A549 (cell line): ENCODE measurements around the gene NECTIN4. TPM values are rescaled to one million over a fixed set of nuclear protein-coding genes. Genes with fewer than 3 reads are reported as not detected.
"Not testable (repeated sequence)": the region's sequence is repeated elsewhere in the genome, so short reads cannot be mapped to it uniquely, and the experiment has no call there.

Experiments
- ATAC-seq, 2 experiments: fragments of 200-7000 bp in 1 of 2; fragments of >200 bp in 1 of 2; cut with Nextera tagmentation in 1 of 2; cut with Tn5 transposase in 1 of 2; 3 replicates each; pipeline versions ENCODE4 v1.8.0 to v1.9.1; 2018 to 2020; ENCODE audit warnings: mild to moderate bottlenecking in 1 of 2, moderate library complexity in 1 of 2
- CTCF ChIA-PET: fragments of 300-600 bp; sonication (Branson Sonifier 250); formaldehyde crosslinking; extraction: SDS; loops from one replicate; lab custom pipeline; 2021; ENCODE audit warnings: antibody characterized with exemption, inconsistent platforms; lab: Yijun Ruan, JAX
- POLR2A ChIA-PET: fragments of 350-600 bp; formaldehyde crosslinking; extraction: SDS; loops from one replicate; lab custom pipeline; 2021; ENCODE audit warnings: antibody characterized with exemption, inconsistent platforms; lab: Yijun Ruan, JAX
- DNase-seq, 2 experiments: peaks; one replicate each; pipeline versions ENCODE4 v3.0.0 to v3.0.0-alpha.2; 2011 to 2016; ENCODE audit warnings: low read depth in 1 of 2, low spot score in 1 of 2
- FAIRE-seq: peaks from 2 replicates; lab custom pipeline; 2011; peaks lifted over from hg19 to GRCh38; lab: Jason Lieb, UNC
- H3K27ac ChIP-seq, 2 experiments: fragments of >200 bp; sonication (Bioruptor Twin); formaldehyde crosslinking; 3 replicates each; pipeline ENCODE4 v1.5.1; 2016 to 2017
- H3K4me1 ChIP-seq: fragments of >200 bp; sonication (Bioruptor Twin); formaldehyde crosslinking; 3 replicates; pipeline ENCODE4 v1.6.1; 2016
- H3K4me2 ChIP-seq: fragments of >200 bp; sonication (Bioruptor Twin); formaldehyde crosslinking; 3 replicates; pipeline ENCODE4 v1.6.1; 2016
- H3K4me3 ChIP-seq: fragments of >200 bp; sonication (Bioruptor Twin); formaldehyde crosslinking; 3 replicates; pipeline ENCODE4 v1.5.1; 2016
- H3K9me3 ChIP-seq: fragments of >200 bp; sonication (Bioruptor Twin); formaldehyde crosslinking; 3 replicates; pipeline ENCODE4 v1.6.1; 2016
- CBX2 ChIP-seq: fragments of 200-600 bp; sonication (generic); IDR thresholded peaks from 2 replicates; pipeline ENCODE4 v1.6.1; 2016; ENCODE audit warnings: low read depth, mild to moderate bottlenecking, borderline replicate concordance
- CHD2 ChIP-seq: fragments of 150-350 bp; IDR thresholded peaks from 2 replicates; pipeline ENCODE4 v1.6.1; 2014; ENCODE audit warnings: low read length; ENCODE audit not compliant: partially characterized antibody
- E2F6 ChIP-seq: IDR thresholded peaks from 2 replicates; pipeline ENCODE4 v1.6.1; 2012; ENCODE audit warnings: low read depth, borderline replicate concordance
- EHMT2 ChIP-seq: fragments of 200-600 bp; sonication (generic); IDR thresholded peaks from 2 replicates; pipeline ENCODE4 v1.6.1; 2016; ENCODE audit warnings: antibody characterized with exemption, low read depth, mild to moderate bottlenecking, moderate library complexity
- ESRRA ChIP-seq: fragments of 150-350 bp; IDR thresholded peaks from 2 replicates; pipeline ENCODE4 v1.6.1; 2014; ENCODE audit warnings: mild to moderate bottlenecking, low read length, borderline replicate concordance
- FOSB ChIP-seq: fragments of 250-450 bp; sonication (Bioruptor Pico); IDR thresholded peaks from 2 replicates; pipeline ENCODE4 v1.5.0; 2020; ENCODE audit warnings: mild to moderate bottlenecking, moderate library complexity
- FOXS1 ChIP-seq: fragments of 250-450 bp; sonication (Bioruptor Pico); IDR thresholded peaks from 2 replicates; pipeline ENCODE4 v1.5.0; 2020; ENCODE audit warnings: mild to moderate bottlenecking, moderate library complexity
- GATA3 ChIP-seq: IDR thresholded peaks from 2 replicates; pipeline ENCODE4 v1.6.1; 2012; ENCODE audit warnings: borderline replicate concordance
- HDAC2 ChIP-seq: fragments of 200-600 bp; sonication (generic); IDR thresholded peaks from 2 replicates; pipeline ENCODE4 v1.6.1; 2016
- HES2 ChIP-seq: fragments of >200 bp; sonication (Bioruptor Twin); formaldehyde crosslinking; IDR thresholded peaks from 2 replicates; pipeline ENCODE4 v1.6.1; 2016
- HEYL ChIP-seq: fragments of 250-450 bp; sonication (Bioruptor Pico); IDR thresholded peaks from 2 replicates; pipeline ENCODE4 v1.8.0; 2021; ENCODE audit warnings: mild to moderate bottlenecking, moderate library complexity
- HMGXB4 ChIP-seq: fragments of 250-450 bp; sonication (Bioruptor Pico); IDR thresholded peaks from 2 replicates; pipeline ENCODE4 v1.5.0; 2021; ENCODE audit warnings: mild to moderate bottlenecking, moderate library complexity, borderline replicate concordance
- KDM1A ChIP-seq: fragments of 200-600 bp; sonication (generic); IDR thresholded peaks from 2 replicates; pipeline ENCODE4 v1.6.1; 2016; ENCODE audit warnings: low read depth, mild to moderate bottlenecking
- MAFK ChIP-seq: fragments of 450-650 bp; IDR thresholded peaks from 2 replicates; pipeline ENCODE4 v1.6.1; 2014; ENCODE audit not compliant: partially characterized antibody
- MAZ ChIP-seq: fragments of 150-350 bp; IDR thresholded peaks from 2 replicates; pipeline ENCODE4 v1.6.1; 2014; ENCODE audit warnings: antibody characterized with exemption, low read depth, low read length, borderline replicate concordance
- NFE2L2 ChIP-seq: fragments of 150-350 bp; conservative IDR thresholded peaks from 2 replicates; pipeline ENCODE4 v1.6.1; 2014; ENCODE audit warnings: low read length
- NPAS2 ChIP-seq: fragments of 250-450 bp; sonication (Bioruptor Pico); IDR thresholded peaks from 2 replicates; pipeline ENCODE4 v1.8.0; 2022; ENCODE audit warnings: mild to moderate bottlenecking, moderate library complexity, borderline replicate concordance
- PHF8 ChIP-seq: fragments of 200-600 bp; sonication (generic); IDR thresholded peaks from 2 replicates; pipeline ENCODE4 v1.6.1; 2016; ENCODE audit warnings: low read depth, mild to moderate bottlenecking, antibody characterized with exemption, moderate library complexity, borderline replicate concordance
- POLR2A ChIP-seq: IDR thresholded peaks from 2 replicates; pipeline ENCODE4 v1.6.1; 2012; ENCODE audit warnings: mild to moderate bottlenecking, low read length
- POLR2AphosphoS2 ChIP-seq: conservative IDR thresholded peaks from 2 replicates; pipeline ENCODE4 v1.6.1; 2012; ENCODE audit warnings: low read length, improper control_type of control experiment, inconsistent platforms
- REST ChIP-seq: fragments of 200-600 bp; sonication (generic); IDR thresholded peaks from 2 replicates; pipeline ENCODE4 v1.6.1; 2016; ENCODE audit warnings: antibody characterized with exemption, mild to moderate bottlenecking, moderate library complexity
- RNF2 ChIP-seq: fragments of 200-600 bp; sonication (generic); IDR thresholded peaks from 2 replicates; pipeline ENCODE4 v1.6.1; 2016; ENCODE audit warnings: low read depth, mild to moderate bottlenecking, antibody characterized with exemption, moderate library complexity, borderline replicate concordance
- SMC3 ChIP-seq: fragments of >200 bp; sonication (Bioruptor Twin); formaldehyde crosslinking; IDR thresholded peaks from 3 replicates; pipeline ENCODE4 v1.6.1; 2018; ENCODE audit warnings: inconsistent platforms
- SREBF2 ChIP-seq: fragments of 450-650 bp; IDR thresholded peaks from 2 replicates; pipeline ENCODE4 v1.6.1; 2014; ENCODE audit warnings: mild to moderate bottlenecking, moderate library complexity
- TFCP2L1 ChIP-seq: fragments of 250-450 bp; sonication (Bioruptor Pico); IDR thresholded peaks from 2 replicates; pipeline ENCODE4 v1.5.0; 2021; ENCODE audit warnings: mild to moderate bottlenecking
- TP53 ChIP-seq: fragments of 250-450 bp; sonication (Bioruptor Pico); IDR thresholded peaks from 2 replicates; pipeline ENCODE4 v1.5.0; 2021; ENCODE audit warnings: mild to moderate bottlenecking, moderate library complexity
- WGBS: methylation state at CpG from one replicate; pipeline ENCODE4 v1.1.6; 2017; ENCODE audit errors: missing lambda C conversion rate; 5-methylcytosine and 5-hydroxymethylcytosine counted together
- polyA plus RNA-seq, 4 experiments: library from polyadenylated mRNA; depleted of rRNA in 3 of 4; stranded (reverse); fragments of >200 nt; fragmentation: RNase III in 1 of 4; extraction: RNeasy Plus Mini Kit Qiagen cat#74134 plus additional on column Dnase treatment in 1 of 4; gene quantifications; 2 replicates in 3 of 4; 3 replicates in 1 of 4; pipeline ENCODE4 v1.2.3, GENCODE V29; 2011 to 2017
- TF ChIP-seq, protein P1 (sequence below): IDR thresholded peaks from 2 replicates; pipeline ENCODE4 v1.6.1; 2012

NECTIN4 gene
- polyA plus RNA-seq, 2 of the 4 experiments (the other 2 are of a cell fraction), result 1.5 to 4.3 TPM

- TF ChIP-seq RNF2 (no peak), HES2 (no peak), POLR2AphosphoS2 (0 out of 2 replicates have a peak, but pooled peaks have one; percentile 78), FOSB (CRISPR knock-in tag) (no peak), NFE2L2 (no peak), E2F6 (0 out of 2 replicates have a peak, but pooled peaks have one; percentile 31)
- TF ChIP-seq, protein P1, sequence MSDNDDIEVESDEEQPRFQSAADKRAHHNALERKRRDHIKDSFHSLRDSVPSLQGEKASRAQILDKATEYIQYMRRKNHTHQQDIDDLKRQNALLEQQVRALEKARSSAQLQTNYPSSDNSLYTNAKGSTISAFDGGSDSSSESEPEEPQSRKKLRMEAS, result peak; percentile 81
- TF ChIP-seq, all 56 proteins: peak for 11
Measured at GRCh38 chr1:161117759-161118581, 28.6 kb upstream of the NECTIN4 start, which contains the start of the genes NIT1 and PFDN2 (continued).

DNA sequence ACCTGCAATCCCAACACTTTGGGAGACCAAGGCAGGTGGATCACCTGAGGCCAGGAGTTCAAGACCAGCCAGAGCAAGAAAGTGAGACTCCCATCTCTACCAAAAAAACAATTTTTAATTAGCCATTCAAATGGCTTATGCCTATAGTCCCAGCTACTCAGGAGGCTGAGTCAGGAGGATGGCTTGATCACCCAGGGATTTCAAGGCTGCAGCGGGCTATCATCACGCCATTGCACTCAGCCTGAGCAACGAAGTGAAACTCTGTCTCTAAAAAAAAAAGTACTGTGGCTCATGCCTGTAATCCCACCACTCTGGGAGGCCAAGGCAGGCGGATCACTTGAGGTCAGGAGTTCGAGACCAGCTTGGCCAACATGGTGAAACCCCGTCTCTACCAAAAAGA is 26.6 kb upstream of the NECTIN4 start:
- H3K4me2 ChIP-seq, result peak overlapping the region; percentile 70
- not testable (repeated sequence) for DNase-seq, H3K4me3 ChIP-seq, ATAC-seq, H3K9me3 ChIP-seq, FAIRE-seq
- WGBS, result 86% methylated on average over 5 of the region's 6 CpGs
- POLR2A ChIA-PET, result interaction anchor here (0.8 kb wide), 1 partner anchor 50 kb away, joined by 3 read pairs; the partner anchor contains the start of gene PPOX
- peaks cover 59% of the 10 kb centered on the region for H3K4me1 ChIP-seq
- CTCF ChIA-PET, result interaction anchor here (0.6 to 6.1 kb wide), 3 partner anchors 10 to 43 kb away, joined by 3 to 40 read pairs (median 5); partner anchors contain the start of genes KLHDC9 and USP21
- H3K27ac ChIP-seq, result peak overlapping the region; percentile 58 to 97; a peak in 5 of 6 replicates

DNA sequence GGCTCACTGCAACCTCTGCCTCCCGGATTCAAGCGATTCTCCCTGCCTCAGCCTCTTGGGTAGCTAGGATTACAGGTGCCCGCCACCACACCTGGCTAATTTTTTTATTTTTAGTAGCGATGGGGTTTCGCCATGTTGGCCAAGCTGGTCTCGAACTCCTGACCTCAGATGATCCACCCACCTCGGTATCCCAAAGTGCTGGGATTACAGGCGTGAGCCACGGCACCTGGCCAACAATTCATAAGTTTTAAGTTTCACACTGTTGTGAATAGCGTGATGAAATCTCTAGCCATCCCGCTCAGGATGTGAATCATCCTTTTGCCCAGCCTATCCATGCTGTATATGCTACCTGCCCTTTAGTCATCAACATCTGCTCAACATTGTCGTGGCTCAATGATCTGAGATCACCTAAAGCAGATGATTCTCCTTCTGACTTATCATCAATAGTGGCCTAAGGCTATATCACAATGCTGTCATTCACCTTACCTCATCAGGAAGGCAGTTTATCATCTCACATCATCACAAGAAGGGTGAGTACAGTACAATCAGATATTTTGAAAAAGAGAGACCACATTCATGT is 25.9 kb upstream of the NECTIN4 start:
- Histone ChIP-seq H3K4me2 (peak overlapping the region; percentile 70), H3K27ac (peak overlapping the region; percentile 58 to 97), H3K4me3 (peak overlapping the region; percentile 1; the same call in 2 of the 3 replicates), H3K9me3 (no peaks in the 10 kb centered on the region), H3K4me1 (peaks cover 59% of the 10 kb centered on the region)
- 24% methylated on average over 12 of the region's 12 CpGs for WGBS
- DNase-seq (peak; percentile 53 to 83), ATAC-seq (peak; percentile 22 to 63; a peak in 5 of 6 replicates), FAIRE-seq (no peak)
- ChIA-PET POLR2A (no interaction called here), CTCF (interaction anchor here (0.6 to 6.1 kb wide), 3 partner anchors 11 to 783 kb away, joined by 3 to 40 read pairs (median 3); partner anchors contain the start of gene KLHDC9)
- TF ChIP-seq HMGXB4 (CRISPR knock-in tag) (no peak), MAFK (no peak), POLR2A (no peak), SMC3 (no peak), SREBF2 (peak; percentile 30; the same call in 1 of the 2 replicates), KDM1A (no peak), REST (no peak), TFCP2L1 (no peak), MAZ (no peak), EHMT2 (no peak), CBX2 (no peak), HDAC2 (no peak), CHD2 (no peak), PHF8 (no peak), NPAS2 (CRISPR knock-in tag) (no peak), TP53 (no peak), GATA3 (no peak), HEYL (CRISPR knock-in tag) (no peak), ESRRA (no peak), FOXS1 (CRISPR knock-in tag) (no peak)
- TF ChIP-seq, protein P1, result peak; percentile 55; the same call in 1 of the 2 replicates
